Hepatic stellate cell (primary cell): ENCODE measurements around the gene ARMH1.

ENCODE experiments used
- DNase-seq: peaks from one replicate; pipeline ENCODE4 v3.0.0; 2011; ENCODE audit warnings: low spot score

The ARMH1 gene

DNA sequence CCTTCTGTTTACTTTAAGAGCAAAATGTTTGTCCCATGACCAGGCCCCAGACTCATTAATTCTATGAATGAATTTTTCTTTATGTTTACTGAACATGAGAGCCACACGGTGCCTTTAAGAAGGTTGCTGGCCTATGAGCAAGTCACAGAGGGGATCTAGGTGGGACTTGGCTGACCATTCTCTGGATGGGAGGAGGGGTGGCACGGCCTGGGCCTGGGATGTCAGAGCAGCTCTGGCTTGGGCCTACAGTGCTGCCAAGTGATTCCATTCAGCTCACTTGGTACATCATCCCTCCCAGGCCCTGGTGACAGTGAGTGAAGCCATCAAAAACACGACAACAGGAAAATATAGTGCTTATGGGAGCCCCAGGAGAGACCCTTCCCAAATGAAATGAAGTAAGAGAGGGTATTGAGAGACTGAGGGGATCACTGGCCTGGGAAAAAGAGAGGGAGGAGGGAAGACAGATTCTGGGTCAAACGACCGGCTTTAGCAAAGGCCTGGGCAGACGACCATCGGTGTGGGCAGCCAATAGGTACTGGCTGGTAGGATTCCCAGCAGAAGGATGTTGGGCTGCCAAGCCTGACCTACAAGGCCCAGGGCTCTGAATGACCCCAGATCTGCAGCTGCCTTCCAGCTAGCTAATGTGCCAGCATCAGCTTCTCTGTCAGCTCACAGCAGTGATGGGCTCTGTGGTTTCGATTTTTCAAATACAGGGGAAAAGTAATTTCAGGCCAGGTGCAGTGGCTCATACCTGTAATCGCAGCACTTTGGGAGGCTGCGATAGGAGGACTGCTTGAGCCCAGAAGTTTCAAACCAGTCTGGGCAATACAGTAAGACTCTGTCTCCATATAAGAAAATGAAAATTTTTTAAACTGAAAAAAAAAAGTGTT, 3.5 kb upstream of the ARMH1 start:
- no peak for DNase-seq

GRCh38 chr1:44672254-44672955, 2.1 kb upstream of the ARMH1 start:
- no peak for DNase-seq

DNA sequence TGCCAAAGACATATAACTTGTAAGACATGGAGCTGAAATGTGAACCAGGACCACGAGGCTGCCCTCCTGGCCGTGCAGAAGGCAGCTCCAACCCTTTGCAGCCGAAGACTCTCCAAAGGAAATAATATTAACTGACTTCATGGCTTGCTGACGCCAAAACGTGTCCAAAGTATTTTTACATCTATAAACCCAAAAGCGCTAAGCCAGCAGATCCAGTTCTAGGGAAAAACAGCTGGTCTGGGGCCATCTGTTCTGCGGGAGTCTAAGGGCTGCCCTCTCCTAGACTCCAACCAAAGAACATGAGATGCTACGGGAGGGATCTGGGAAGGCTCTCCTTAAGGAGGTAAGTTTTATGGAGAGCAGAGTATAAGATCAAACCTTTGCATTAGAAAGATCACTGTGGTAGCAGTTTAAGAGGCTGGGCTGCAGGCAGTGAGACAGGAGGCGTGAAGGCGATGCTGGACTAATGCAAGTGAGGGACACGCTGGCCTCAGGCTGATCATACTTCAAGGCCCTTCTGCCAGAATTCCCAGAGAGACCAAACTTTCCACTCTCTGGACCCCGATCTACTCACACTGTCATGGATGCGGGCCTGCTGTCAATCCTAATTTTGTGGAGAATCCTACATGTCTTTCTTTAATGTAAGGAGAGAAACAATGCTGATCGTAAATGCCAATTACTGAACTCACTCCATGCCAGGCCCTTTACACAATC, 1.4 kb upstream of the ARMH1 start:
- no peak for DNase-seq

DNA sequence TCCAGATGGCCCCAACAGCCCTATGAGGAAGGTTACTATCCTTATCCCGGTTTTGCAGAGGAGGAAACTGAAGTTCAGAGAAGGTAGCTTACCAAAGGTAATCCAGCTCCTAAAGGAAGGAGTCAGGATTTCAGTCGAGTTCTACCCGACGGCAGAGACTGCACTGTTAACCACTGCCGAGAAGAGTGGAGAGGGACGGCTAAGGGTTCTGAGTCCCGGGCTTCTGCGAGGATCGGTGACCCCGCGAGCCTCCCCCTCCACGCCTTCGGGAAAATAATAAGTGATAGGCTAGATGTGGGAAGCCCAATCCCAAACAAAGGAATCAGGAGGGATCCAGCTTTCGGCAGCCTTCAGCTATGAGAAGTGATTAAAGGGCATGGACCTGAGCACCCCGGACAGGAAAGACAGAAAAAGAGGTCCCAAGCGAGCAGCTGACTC, 820 bp upstream of the ARMH1 start:
- no peak for DNase-seq

DNA sequence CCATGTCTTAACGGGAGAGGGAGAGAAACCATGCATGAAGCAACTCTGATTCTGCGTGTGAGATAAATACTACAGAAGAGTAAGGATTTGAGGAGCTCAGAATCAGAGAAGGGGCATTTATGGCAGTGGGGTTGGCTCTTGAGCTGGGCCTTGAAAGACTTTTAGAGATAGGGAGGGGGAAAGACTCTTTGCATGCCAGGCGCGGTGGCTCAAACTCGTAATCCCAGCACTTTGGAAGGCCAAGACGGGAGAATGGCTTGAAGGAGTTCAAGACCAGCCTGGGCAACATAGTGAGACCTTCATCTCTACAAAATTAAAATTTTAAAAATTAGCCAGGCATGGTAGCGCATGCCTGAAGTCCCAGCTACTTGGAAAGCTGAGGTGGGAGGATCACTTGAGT, 672 bp downstream of the ARMH1 start:
- no peak for DNase-seq

- no peak for DNase-seq
Measured at GRCh38 chr1:44676484-44677200, 2.1 kb downstream of the ARMH1 start.

DNA sequence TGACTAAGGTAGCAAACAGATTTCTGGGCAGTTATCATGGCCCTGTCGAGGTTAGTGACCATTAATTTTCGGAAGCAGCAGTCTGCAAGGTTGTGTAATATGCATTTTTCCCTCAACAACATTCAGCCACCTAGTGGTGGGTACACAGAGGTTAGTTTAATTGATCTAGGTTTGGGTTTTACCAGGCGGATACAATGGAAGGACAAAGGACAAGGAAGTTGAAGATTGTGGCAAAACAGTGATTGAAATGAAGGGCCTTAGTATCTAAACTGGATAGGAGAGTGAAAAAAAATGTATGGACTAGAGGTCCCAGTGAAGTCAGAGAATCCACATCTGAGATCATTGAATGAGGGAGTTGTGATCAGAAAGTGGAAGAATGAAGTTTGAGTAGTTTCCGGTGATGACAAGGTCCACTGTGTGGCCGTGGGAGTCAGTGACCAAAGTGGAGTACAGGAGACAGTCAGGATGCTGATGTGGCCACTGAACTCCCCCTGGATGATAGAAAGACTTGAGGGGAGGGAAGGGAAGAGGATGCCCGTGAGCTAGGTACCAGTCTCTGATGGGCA, 2.8 kb downstream of the ARMH1 start:
- DNase-seq, result peak; percentile 50

DNA sequence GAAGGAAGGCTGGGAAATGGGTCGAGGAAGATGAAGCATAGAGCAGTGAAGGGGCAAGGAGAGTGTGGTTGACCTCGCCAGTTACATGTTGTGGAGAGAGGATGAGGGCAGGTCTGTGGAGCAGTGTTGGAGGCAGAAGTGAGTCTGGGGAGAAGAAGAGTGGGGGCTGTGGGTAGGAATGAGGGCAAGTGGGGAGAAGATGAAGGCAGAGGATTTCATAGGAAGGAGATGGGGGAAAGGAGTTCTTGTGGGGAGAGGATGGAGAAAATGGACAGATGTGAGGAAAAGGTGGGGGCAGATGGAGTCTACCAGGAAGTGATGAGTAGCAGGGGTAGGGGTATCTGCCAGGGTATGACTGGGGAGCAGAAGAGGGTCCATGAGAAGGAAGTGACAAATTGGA, 3.6 kb downstream of the ARMH1 start:
- no peak for DNase-seq

- no peak for DNase-seq
Measured at GRCh38 chr1:44678626-44679025, 4.1 kb downstream of the ARMH1 start.

- DNase-seq, result no peak
Measured at GRCh38 chr1:44679468-44679867, 5.0 kb downstream of the ARMH1 start.

GRCh38 chr1:44681905-44682882, 7.7 kb downstream of the ARMH1 start:
- DNase-seq, result no peak

DNA sequence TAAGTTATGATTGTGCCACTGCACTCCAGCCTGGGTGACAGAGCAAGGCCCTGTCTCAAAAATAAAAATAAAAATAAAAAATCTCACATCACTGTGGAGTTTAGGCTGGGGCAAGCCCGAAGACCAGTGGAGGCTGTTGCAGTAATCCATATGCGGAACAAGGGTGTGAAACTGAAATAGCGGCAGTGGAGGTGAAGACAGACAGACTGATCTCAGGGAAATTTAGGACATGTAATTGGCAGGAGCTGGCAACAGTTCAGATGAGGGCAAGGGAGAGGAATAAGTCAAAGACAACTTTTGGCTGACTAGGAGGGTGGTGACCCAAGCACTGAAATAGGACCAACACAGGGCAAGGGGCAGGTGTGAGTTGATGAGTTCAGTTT, 8.4 kb downstream of the ARMH1 start:
- DNase-seq, result no peak

DNA sequence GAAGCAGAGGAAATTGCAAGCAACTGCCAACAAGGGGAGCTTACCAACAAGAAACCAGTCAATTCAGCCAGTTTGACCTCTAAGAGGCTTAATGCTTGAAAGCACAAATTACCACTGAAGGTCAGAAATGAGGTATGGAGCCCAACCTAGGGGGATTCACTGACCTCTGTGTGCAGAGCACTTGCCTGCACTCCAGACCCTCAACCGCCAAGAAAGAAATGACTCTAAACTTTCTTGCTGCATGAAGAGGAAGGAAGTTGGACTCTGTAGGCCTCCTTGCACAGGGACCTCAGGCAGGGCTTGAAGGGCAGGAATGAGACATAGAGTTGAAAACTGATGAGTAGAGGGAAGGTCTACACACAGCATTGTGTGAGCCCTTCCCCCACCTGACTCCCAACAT, 10.0 kb downstream of the ARMH1 start:
- no peak for DNase-seq

GRCh38 chr1:44685218-44685617, 10.7 kb downstream of the ARMH1 start:
- no peak for DNase-seq

GRCh38 chr1:44685881-44686280, 11.4 kb downstream of the ARMH1 start:
- DNase-seq, result no peak

- DNase-seq, result no peak
Measured at GRCh38 chr1:44688760-44689446, 14.4 kb downstream of the ARMH1 start.

DNA sequence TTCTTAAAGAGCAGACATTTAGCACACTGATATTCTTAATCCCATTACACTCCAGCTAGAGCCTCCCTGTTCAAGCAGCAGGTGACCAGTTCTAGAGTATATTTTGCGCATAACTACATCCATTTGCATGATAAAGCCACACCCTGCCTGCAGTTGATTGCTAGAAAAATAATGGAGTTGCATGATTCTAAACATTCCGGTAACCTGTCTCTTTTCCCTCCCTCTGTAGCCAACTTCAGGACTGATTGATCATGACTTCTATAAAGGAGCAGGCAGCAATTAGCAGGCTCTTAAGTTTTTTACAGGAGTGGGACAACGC, 14.9 kb downstream of the ARMH1 start:
- DNase-seq, result no peak

- DNase-seq, result no peak
Measured at GRCh38 chr1:44693159-44693558, 18.6 kb downstream of the ARMH1 start.

DNA sequence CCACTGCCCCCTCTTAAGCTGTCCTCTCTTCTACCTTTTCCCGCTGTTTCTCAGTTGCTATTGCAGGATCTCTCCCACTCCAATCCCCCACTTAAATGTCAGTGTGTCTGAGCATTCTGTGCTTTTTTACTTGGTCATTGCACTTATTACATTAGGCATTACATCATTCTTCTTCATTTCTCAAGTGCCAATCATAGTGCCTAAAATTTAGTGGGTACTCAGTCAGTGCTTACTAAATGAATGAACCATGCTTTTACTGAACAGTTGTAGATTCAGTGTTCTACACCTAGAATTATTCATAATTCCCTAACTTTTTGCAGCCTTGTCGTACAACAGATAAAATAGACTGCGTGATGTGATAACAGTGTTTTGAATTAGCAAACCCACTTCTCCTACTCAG, 19.4 kb downstream of the ARMH1 start:
- no peak for DNase-seq

DNA sequence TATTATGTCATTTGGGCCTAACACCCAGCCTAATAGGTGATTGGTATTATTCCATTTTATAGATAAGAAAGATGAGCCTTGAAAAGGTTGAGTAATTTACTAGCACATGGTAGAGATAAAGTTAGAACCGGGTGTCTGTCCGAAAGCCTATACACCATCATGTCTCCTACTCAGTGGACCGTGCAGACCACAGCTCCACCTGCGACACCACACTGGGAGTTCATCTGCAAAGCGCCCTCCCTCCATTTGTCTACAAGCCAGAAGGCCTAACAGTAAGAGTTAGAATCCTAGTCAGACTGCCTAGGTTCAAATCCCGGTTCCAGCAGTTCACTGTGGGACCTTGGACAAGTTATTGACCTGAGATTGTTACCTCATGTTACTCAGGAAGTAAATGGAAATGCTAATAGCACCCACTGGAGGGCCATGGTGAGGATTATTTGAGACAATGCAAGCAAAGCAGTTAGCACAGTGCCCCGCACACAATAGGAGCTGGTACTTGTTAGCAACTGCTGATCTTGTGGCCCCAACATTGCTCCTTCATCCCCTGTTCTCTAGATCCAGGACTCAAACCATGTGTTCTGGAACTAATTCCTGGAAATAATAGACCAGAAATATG, 20.5 kb downstream of the ARMH1 start:
- DNase-seq, result no peak
